ENCODE results near the gene CAV1.

CAV1 gene

DNA sequence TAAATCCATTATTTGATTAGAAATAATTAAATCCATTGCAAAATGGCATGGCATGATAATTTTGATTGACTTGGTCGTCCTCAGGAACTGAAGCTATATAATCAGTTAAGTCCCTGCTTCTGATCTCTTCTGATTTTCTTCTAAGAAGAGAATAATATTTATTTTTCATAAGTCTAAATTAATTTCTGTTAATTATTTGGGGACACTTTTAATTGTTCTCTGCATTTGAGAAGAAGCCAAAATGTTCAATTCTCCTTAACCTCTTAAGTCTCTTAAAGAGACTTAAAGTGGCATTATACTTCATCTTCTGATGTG lies 67.2 kb downstream of the CAV1 start:
- H3K27me3 ChIP-seq (ENCODE audit: control insufficient read depth in 1 of 2, insufficient read depth in 2 of 2, low read length in 2 of 2) = no peaks in the 10 kb centered on the region
- no peak overlapping the region for H3K4me3 ChIP-seq (ENCODE audit: low read length in 2 of 2)
- H3K36me3 ChIP-seq (ENCODE audit: control insufficient read depth in 2 of 2, insufficient read depth in 2 of 2, low read length in 2 of 2) = no peaks in the 10 kb centered on the region
- H3K27ac ChIP-seq (ENCODE audit: low read length) = no peak overlapping the region
- H3K4me1 ChIP-seq (ENCODE audit: control insufficient read depth, insufficient read depth, low read length) = peaks cover 6% of the 10 kb centered on the region
- no peaks in the 10 kb centered on the region for H3K9me3 ChIP-seq (ENCODE audit: control insufficient read depth in 2 of 2, low read length in 2 of 2)
- H3K9ac ChIP-seq (ENCODE audit: low read length in 2 of 2) = no peak overlapping the region

DNA sequence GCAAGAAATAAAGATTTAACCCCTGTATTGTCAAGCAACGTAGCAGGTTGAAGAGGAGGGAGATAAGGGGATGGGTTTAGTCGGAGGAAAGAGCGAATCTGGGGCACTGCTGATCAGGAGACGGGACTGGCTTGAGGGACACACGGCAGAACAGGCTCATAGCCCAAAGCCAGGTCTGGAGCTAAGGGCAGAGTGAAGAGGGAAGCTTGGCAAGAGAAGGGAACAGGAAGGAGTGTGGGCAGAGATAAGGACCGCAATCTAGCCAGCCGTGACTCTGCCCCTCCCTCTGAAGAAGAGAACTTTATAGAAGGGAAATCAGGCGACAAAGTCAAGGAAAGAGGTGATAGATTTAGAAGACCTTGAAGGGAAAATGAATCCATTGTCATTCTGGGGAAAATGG lies 67.6 kb downstream of the CAV1 start:
- Histone ChIP-seq H3K9ac (ENCODE audit: low read length in 2 of 2) (no peak overlapping the region), H3K27me3 (ENCODE audit: control insufficient read depth in 1 of 2, insufficient read depth in 2 of 2, low read length in 2 of 2) (no peaks in the 10 kb centered on the region), H3K4me3 (ENCODE audit: low read length in 2 of 2) (no peak overlapping the region), H3K9me3 (ENCODE audit: control insufficient read depth in 2 of 2, low read length in 2 of 2) (no peaks in the 10 kb centered on the region), H3K36me3 (ENCODE audit: control insufficient read depth in 2 of 2, insufficient read depth in 2 of 2, low read length in 2 of 2) (no peaks in the 10 kb centered on the region), H3K27ac (ENCODE audit: low read length) (no peak overlapping the region), H3K4me1 (ENCODE audit: control insufficient read depth, insufficient read depth, low read length) (peaks cover 6% of the 10 kb centered on the region)

DNA sequence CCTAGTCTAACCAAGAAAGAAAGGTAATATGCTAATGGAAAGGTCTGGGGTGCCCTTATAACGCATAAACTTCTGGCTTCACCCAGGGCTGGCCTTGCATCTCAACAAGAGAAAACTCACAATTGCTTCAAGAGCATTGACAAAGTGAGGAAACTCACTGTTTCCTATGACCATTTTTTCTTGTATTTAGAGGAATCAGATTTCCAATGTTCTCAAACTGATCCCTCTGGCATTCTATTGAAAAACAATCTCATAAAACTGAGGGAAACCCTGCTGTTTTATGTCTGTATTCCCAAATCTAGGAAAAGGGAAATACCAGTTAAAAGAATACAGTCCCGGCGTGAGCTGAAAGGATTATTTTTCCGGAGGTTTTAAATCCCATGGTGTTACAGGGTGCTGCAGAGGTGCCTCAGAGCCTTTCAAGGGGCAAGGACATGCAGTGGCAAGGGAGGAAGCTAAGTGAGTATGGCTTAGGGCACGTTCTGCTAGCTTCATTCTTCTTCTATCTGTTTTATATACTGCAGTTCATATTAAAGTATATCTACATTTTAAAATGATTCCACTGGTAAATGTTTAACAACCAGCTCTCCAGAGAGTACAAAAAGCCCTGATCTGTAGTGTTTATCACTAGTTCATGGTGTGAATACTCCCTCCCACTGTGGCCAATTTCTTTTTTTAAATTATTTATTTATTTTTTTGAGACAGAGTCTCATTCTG lies 68.7 kb downstream of the CAV1 start:
- Histone ChIP-seq H3K27ac (ENCODE audit: low read length) (no peak overlapping the region), H3K27me3 (ENCODE audit: control insufficient read depth in 1 of 2, insufficient read depth in 2 of 2, low read length in 2 of 2) (no peaks in the 10 kb centered on the region), H3K9me3 (ENCODE audit: control insufficient read depth in 2 of 2, low read length in 2 of 2) (no peaks in the 10 kb centered on the region), H3K9ac (ENCODE audit: low read length in 2 of 2) (no peak overlapping the region), H3K4me1 (ENCODE audit: control insufficient read depth, insufficient read depth, low read length) (no peaks in the 10 kb centered on the region), H3K4me3 (ENCODE audit: low read length in 2 of 2) (no peak overlapping the region), H3K36me3 (ENCODE audit: control insufficient read depth in 2 of 2, insufficient read depth in 2 of 2, low read length in 2 of 2) (no peaks in the 10 kb centered on the region)

DNA sequence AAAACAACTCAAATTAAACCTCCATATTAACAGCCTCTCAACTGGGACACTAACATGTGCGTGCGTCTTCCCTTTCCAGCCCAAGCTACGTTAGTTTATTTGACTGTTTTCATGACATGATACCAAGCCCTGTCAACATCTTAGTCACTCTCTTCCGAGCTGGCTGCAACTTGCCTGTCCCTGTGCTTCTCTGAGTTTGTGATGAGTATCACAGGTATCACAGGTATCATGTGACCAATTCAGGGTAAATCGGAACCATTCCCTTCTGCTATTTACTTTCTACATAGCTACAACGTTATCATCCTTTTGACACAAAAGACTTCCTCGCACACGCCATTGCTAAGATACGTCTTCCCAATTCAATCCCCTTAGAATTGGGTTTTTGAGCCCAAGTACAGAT lies 70.2 kb downstream of the CAV1 start:
- Histone ChIP-seq H3K9me3 (ENCODE audit: control insufficient read depth in 2 of 2, low read length in 2 of 2) (no peaks in the 10 kb centered on the region), H3K36me3 (ENCODE audit: control insufficient read depth in 2 of 2, insufficient read depth in 2 of 2, low read length in 2 of 2) (no peaks in the 10 kb centered on the region), H3K9ac (ENCODE audit: low read length in 2 of 2) (no peak overlapping the region), H3K4me1 (ENCODE audit: control insufficient read depth, insufficient read depth, low read length) (no peaks in the 10 kb centered on the region), H3K27ac (ENCODE audit: low read length) (no peak overlapping the region), H3K27me3 (ENCODE audit: control insufficient read depth in 1 of 2, insufficient read depth in 2 of 2, low read length in 2 of 2) (no peaks in the 10 kb centered on the region), H3K4me3 (ENCODE audit: low read length in 2 of 2) (no peak overlapping the region)

DNA sequence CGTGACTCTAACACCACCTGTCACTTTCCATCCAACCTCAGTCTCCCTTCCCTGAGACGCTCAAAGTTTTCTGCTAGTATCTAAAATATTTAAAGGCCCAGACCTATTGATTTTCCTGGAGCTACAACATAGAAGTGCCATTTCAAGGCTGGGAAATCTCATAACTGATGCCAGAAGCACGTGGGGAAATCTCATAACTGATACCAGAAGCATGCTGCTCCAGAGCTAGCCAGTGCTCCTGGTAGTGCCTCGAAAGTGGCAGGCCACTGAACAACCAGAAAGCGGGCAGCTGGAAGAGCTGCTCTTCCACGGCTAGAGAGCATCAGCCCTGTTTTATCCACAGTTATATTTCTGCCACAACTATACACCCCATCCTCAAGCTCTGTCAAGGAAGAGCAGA lies 72.5 kb downstream of the CAV1 start:
- H3K9ac ChIP-seq (ENCODE audit: low read length in 2 of 2) = no peak overlapping the region
- no peaks in the 10 kb centered on the region for H3K27me3 ChIP-seq (ENCODE audit: control insufficient read depth in 1 of 2, insufficient read depth in 2 of 2, low read length in 2 of 2)
- H3K9me3 ChIP-seq (ENCODE audit: control insufficient read depth in 2 of 2, low read length in 2 of 2) = no peaks in the 10 kb centered on the region
- H3K27ac ChIP-seq (ENCODE audit: low read length) = no peak overlapping the region
- H3K4me3 ChIP-seq (ENCODE audit: low read length in 2 of 2) = no peak overlapping the region
- H3K4me1 ChIP-seq (ENCODE audit: control insufficient read depth, insufficient read depth, low read length) = no peaks in the 10 kb centered on the region
- no peaks in the 10 kb centered on the region for H3K36me3 ChIP-seq (ENCODE audit: control insufficient read depth in 2 of 2, insufficient read depth in 2 of 2, low read length in 2 of 2)

DNA sequence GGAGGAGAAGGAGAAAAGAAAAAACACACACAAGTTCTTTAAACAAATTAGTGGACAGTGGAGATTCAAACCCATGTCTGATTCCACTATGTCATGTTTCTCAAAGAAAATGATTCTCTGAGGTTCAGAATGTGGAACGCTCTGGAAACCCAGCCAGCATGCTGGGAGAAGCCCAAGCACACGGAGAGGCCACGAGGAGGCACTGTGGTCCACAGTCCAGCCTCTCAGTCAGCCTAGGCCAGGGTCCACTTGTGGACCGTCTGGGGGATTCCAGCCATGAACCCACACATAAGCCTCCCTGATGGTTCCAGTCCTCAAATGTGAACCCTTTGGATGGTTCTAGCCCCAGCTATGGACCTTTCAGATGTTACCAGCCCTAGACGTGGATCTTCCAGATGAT lies 73.4 kb downstream of the CAV1 start:
- no peak overlapping the region for H3K4me3 ChIP-seq (ENCODE audit: low read length in 2 of 2)
- no peaks in the 10 kb centered on the region for H3K27me3 ChIP-seq (ENCODE audit: control insufficient read depth in 1 of 2, insufficient read depth in 2 of 2, low read length in 2 of 2)
- no peak overlapping the region for H3K9ac ChIP-seq (ENCODE audit: low read length in 2 of 2)
- no peak overlapping the region for H3K27ac ChIP-seq (ENCODE audit: low read length)
- H3K4me1 ChIP-seq (ENCODE audit: control insufficient read depth, insufficient read depth, low read length) = no peaks in the 10 kb centered on the region
- no peaks in the 10 kb centered on the region for H3K36me3 ChIP-seq (ENCODE audit: control insufficient read depth in 2 of 2, insufficient read depth in 2 of 2, low read length in 2 of 2)
- H3K9me3 ChIP-seq (ENCODE audit: control insufficient read depth in 2 of 2, low read length in 2 of 2) = no peaks in the 10 kb centered on the region

DNA sequence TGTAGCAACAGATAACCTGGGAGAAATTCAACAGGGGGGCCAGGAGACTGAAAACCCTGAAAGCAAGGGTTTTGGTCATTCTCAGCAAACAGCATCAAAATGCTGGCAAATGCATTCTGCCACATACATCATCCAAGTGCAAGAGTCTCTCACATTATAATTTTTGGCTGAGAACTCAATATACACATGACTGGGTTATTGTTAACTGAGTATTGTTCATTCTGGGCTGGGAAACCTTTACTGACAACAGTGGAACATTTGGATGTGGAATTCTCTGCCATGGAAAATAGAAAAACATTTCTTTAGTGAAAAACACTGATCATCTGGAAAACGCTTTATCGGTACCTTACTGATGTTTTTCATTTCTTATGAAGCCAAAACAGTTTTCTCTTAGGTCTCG lies 74.0 kb downstream of the CAV1 start:
- no peaks in the 10 kb centered on the region for H3K27me3 ChIP-seq (ENCODE audit: control insufficient read depth in 1 of 2, insufficient read depth in 2 of 2, low read length in 2 of 2)
- H3K36me3 ChIP-seq (ENCODE audit: control insufficient read depth in 2 of 2, insufficient read depth in 2 of 2, low read length in 2 of 2) = no peaks in the 10 kb centered on the region
- H3K9me3 ChIP-seq (ENCODE audit: control insufficient read depth in 2 of 2, low read length in 2 of 2) = no peaks in the 10 kb centered on the region
- H3K4me1 ChIP-seq (ENCODE audit: control insufficient read depth, insufficient read depth, low read length) = no peaks in the 10 kb centered on the region
- no peak overlapping the region for H3K9ac ChIP-seq (ENCODE audit: low read length in 2 of 2)
- H3K27ac ChIP-seq (ENCODE audit: low read length) = no peak overlapping the region
- no peak overlapping the region for H3K4me3 ChIP-seq (ENCODE audit: low read length in 2 of 2)

DNA sequence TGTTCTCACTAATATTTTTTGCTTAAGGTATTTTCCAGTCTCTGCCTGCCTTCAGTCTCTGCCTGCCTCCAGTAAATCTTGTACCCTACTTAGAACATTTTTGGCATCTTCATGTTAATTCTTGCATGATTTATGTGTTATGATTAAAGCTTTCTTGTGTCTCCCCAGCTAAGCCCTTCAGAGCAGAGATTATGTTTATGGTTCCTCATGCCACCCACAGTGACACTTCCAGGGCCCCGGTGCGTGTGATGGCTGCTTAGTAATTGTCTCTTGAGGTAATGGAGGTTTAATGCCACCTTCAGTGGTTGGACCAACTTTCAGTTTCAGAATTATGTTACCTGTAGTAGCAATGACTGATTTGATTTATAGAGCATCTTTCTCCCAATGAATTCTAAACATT lies 76.6 kb downstream of the CAV1 start:
- Histone ChIP-seq H3K9me3 (ENCODE audit: control insufficient read depth in 2 of 2, low read length in 2 of 2) (no peaks in the 10 kb centered on the region), H3K27ac (ENCODE audit: low read length) (no peak overlapping the region), H3K36me3 (ENCODE audit: control insufficient read depth in 2 of 2, insufficient read depth in 2 of 2, low read length in 2 of 2) (no peaks in the 10 kb centered on the region), H3K4me1 (ENCODE audit: control insufficient read depth, insufficient read depth, low read length) (no peaks in the 10 kb centered on the region), H3K9ac (ENCODE audit: low read length in 2 of 2) (no peak overlapping the region), H3K27me3 (ENCODE audit: control insufficient read depth in 1 of 2, insufficient read depth in 2 of 2, low read length in 2 of 2) (no peaks in the 10 kb centered on the region), H3K4me3 (ENCODE audit: low read length in 2 of 2) (no peak overlapping the region)

DNA sequence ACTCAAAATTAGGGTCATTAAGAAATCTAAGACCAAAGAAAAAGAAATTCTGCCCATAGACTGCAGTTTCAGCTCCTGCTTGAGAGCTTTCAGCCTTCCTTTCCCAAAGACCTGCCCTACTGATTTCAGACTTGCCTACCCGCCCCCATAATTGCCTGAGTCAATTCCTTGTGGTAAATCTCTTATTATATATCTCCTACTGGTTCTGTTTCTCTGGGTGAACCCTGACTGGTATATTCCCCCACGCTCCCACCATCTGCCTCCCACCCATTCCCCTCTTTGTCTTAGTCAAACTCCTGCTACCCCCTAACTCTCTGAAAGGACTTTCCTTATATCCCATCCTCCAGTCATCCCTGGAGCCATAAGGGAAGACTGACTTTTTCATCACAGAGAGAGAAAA lies 82.5 kb downstream of the CAV1 start:
- no peaks in the 10 kb centered on the region for H3K27me3 ChIP-seq (ENCODE audit: control insufficient read depth in 1 of 2, insufficient read depth in 2 of 2, low read length in 2 of 2)
- H3K4me3 ChIP-seq (ENCODE audit: low read length in 2 of 2) = no peak overlapping the region
- H3K27ac ChIP-seq (ENCODE audit: low read length) = no peak overlapping the region
- H3K9me3 ChIP-seq (ENCODE audit: control insufficient read depth in 2 of 2, low read length in 2 of 2) = no peaks in the 10 kb centered on the region
- H3K36me3 ChIP-seq (ENCODE audit: control insufficient read depth in 2 of 2, insufficient read depth in 2 of 2, low read length in 2 of 2) = no peaks in the 10 kb centered on the region
- no peak overlapping the region for H3K9ac ChIP-seq (ENCODE audit: low read length in 2 of 2)
- no peaks in the 10 kb centered on the region for H3K4me1 ChIP-seq (ENCODE audit: control insufficient read depth, insufficient read depth, low read length)

DNA sequence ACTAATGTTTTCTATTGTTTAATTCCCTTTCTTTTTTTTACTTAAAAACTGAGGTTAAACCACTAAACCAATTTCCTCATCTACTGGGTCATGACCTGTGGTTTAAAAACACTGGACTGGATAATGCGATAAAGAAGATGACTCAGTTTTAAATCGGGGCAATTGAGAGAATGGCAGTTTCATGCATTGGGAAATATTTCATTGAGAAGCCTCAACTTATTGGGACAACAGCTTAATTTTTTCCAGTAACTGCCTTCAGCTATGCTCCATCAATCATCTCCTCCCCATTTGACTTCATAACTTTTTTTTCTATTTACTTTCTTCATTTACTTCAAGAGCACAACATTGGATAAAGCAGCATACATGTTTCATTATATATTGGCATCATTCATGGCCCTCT lies 85.4 kb downstream of the CAV1 start:
- no peaks in the 10 kb centered on the region for H3K27me3 ChIP-seq (ENCODE audit: control insufficient read depth in 1 of 2, insufficient read depth in 2 of 2, low read length in 2 of 2)
- H3K9ac ChIP-seq (ENCODE audit: low read length in 2 of 2) = no peak overlapping the region
- H3K36me3 ChIP-seq (ENCODE audit: control insufficient read depth in 2 of 2, insufficient read depth in 2 of 2, low read length in 2 of 2) = no peaks in the 10 kb centered on the region
- no peaks in the 10 kb centered on the region for H3K9me3 ChIP-seq (ENCODE audit: control insufficient read depth in 2 of 2, low read length in 2 of 2)
- no peak overlapping the region for H3K4me3 ChIP-seq (ENCODE audit: low read length in 2 of 2)
- no peak overlapping the region for H3K27ac ChIP-seq (ENCODE audit: low read length)
- no peaks in the 10 kb centered on the region for H3K4me1 ChIP-seq (ENCODE audit: control insufficient read depth, insufficient read depth, low read length)

DNA sequence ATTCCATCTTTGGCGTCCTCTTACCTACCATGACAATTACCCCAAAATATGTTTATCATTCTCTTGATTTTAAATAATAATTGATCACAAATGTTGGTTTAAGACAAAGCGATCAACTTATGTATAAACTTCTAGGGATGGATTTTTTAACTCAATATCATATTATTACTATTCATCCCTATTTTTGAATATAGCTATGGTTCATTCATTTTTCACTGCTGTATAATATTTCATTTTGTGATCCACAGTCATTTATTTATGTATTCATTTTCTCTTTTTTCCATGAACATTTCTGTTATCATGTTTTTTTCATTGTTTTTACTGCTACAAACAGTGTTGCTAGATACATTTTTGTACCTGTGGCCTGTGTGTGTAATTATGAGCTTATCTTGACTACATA lies 85.9 kb downstream of the CAV1 start:
- H3K4me1 ChIP-seq (ENCODE audit: control insufficient read depth, insufficient read depth, low read length) = no peaks in the 10 kb centered on the region
- H3K27me3 ChIP-seq (ENCODE audit: control insufficient read depth in 1 of 2, insufficient read depth in 2 of 2, low read length in 2 of 2) = no peaks in the 10 kb centered on the region
- H3K36me3 ChIP-seq (ENCODE audit: control insufficient read depth in 2 of 2, insufficient read depth in 2 of 2, low read length in 2 of 2) = no peaks in the 10 kb centered on the region
- no peak overlapping the region for H3K4me3 ChIP-seq (ENCODE audit: low read length in 2 of 2)
- no peak overlapping the region for H3K9ac ChIP-seq (ENCODE audit: low read length in 2 of 2)
- H3K27ac ChIP-seq (ENCODE audit: low read length) = no peak overlapping the region
- H3K9me3 ChIP-seq (ENCODE audit: control insufficient read depth in 2 of 2, low read length in 2 of 2) = no peaks in the 10 kb centered on the region

Measured in stomach smooth muscle (tissue), 2 donors.